ENCODE results near the gene FKBP3.

The FKBP3 gene

DNA sequence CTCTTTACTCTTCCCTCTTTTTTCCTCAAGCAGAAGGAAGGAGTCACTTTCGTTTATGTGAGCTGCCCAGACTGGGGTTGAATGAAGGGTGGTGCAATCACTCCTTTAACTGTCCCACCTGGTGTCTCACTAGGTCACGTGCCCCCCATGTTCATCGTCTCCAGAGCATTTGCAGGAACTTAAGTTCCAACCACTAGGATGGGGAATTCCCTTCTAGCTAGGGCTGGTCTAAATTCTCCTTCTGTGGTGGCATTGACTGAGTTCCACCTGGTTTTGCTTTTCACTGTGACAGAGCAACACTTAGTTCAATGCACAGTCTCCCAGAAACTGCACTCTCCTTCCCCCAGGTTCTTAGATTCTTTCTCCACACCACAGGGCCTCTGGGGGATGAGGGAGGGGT is 10.9 kb upstream of the FKBP3 start:
- no peak for TF ChIP-seq TCF12 (IDR thresholded peaks at IDR 0.05; ENCODE audit: low read depth)
- no peak for TF ChIP-seq CEBPB (IDR thresholded peaks at IDR 0.05)
- TF ChIP-seq, protein P1, sequence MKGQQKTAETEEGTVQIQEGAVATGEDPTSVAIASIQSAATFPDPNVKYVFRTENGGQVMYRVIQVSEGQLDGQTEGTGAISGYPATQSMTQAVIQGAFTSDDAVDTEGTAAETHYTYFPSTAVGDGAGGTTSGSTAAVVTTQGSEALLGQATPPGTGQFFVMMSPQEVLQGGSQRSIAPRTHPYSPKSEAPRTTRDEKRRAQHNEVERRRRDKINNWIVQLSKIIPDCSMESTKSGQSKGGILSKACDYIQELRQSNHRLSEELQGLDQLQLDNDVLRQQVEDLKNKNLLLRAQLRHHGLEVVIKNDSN (IDR thresholded peaks at IDR 0.05): no peak
- no peak for TF ChIP-seq EGR1 (IDR thresholded peaks at IDR 0.05)
- TF ChIP-seq RAD21 (IDR thresholded peaks at IDR 0.05; ENCODE audit: low read depth): no peak
- TF ChIP-seq CREB1 (IDR thresholded peaks at IDR 0.05; ENCODE audit: low read depth): no peak
- TF ChIP-seq TEAD4 (IDR thresholded peaks at IDR 0.05): no peak
- no peak for TF ChIP-seq EP300 (IDR thresholded peaks at IDR 0.05; ENCODE audit: borderline replicate concordance)
- TF ChIP-seq MAX (IDR thresholded peaks at IDR 0.05): no peak
- no peak for TF ChIP-seq ZBTB7A (IDR thresholded peaks at IDR 0.05; ENCODE audit: low read depth)
- no peak for TF ChIP-seq YY1 (IDR thresholded peaks at IDR 0.05; ENCODE audit: low read depth)
- TF ChIP-seq REST (IDR thresholded peaks at IDR 0.05; ENCODE audit: low read depth): no peak
- no peak for TF ChIP-seq NFIC (IDR thresholded peaks at IDR 0.05)
- TF ChIP-seq TAF1 (IDR thresholded peaks at IDR 0.05; ENCODE audit: low read depth): no peak
- TF ChIP-seq FOXM1 (IDR thresholded peaks at IDR 0.05; ENCODE audit: borderline replicate concordance, low read depth): no peak

DNA sequence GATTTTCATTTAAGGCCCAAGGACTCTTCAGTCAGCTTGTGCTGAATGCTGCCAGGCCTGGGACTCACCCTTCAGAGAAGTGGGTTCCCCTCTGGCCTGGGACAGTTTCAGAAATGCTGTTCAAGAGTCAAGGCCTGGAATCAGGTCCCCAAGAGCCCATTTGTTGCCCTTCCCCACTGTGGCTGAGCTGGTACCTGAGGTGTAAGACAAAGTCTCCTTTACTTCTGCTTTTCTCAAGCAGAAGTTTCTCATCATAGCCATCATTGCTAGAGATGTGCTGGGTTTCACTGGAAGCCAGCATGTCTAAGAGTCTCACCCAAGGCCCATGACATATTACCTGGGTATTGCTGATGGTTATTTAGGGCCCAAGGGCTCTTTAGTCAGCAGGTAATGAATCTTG is 10.4 kb upstream of the FKBP3 start:
- no peak for TF ChIP-seq CREB1 (IDR thresholded peaks at IDR 0.05; ENCODE audit: low read depth)
- TF ChIP-seq YY1 (IDR thresholded peaks at IDR 0.05; ENCODE audit: low read depth): no peak
- no peak for TF ChIP-seq ZBTB7A (IDR thresholded peaks at IDR 0.05; ENCODE audit: low read depth)
- TF ChIP-seq, protein P1 (IDR thresholded peaks at IDR 0.05): no peak
- TF ChIP-seq EGR1 (IDR thresholded peaks at IDR 0.05): no peak
- no peak for TF ChIP-seq TCF12 (IDR thresholded peaks at IDR 0.05; ENCODE audit: low read depth)
- TF ChIP-seq MAX (IDR thresholded peaks at IDR 0.05): no peak
- no peak for TF ChIP-seq TAF1 (IDR thresholded peaks at IDR 0.05; ENCODE audit: low read depth)
- no peak for TF ChIP-seq CEBPB (IDR thresholded peaks at IDR 0.05)
- TF ChIP-seq FOXM1 (IDR thresholded peaks at IDR 0.05; ENCODE audit: borderline replicate concordance, low read depth): no peak
- no peak for TF ChIP-seq NFIC (IDR thresholded peaks at IDR 0.05)
- TF ChIP-seq TEAD4 (IDR thresholded peaks at IDR 0.05): no peak
- TF ChIP-seq REST (IDR thresholded peaks at IDR 0.05; ENCODE audit: low read depth): no peak
- no peak for TF ChIP-seq RAD21 (IDR thresholded peaks at IDR 0.05; ENCODE audit: low read depth)
- no peak for TF ChIP-seq EP300 (IDR thresholded peaks at IDR 0.05; ENCODE audit: borderline replicate concordance)

DNA sequence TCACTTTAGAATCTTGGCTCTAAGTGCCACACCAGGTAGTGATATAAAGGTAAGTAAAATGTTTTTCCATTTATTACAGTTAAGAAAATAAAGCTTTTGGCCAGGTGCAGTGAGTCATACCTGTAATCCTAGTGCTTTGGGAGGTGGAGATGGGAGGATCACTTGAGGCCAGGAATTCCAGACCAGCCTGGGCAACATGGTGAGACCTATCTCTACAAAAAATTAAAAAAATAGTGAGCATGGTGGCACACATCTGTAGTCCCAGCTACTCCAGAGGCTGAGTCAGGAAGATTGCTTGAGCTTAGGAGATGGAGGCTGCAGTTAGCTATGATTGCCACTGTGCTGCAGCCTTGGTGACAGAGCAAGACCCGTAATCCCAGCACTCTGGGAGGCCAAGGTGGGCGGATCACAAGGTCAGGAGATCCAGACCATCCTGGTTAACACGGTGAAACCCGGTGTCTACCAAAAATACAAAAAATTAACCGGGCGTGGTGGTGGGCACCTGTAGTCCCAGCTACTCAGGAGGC is 6.4 kb upstream of the FKBP3 start:
- TF ChIP-seq, protein P1 (IDR thresholded peaks at IDR 0.05): no peak
- TF ChIP-seq FOXM1 (IDR thresholded peaks at IDR 0.05; ENCODE audit: borderline replicate concordance, low read depth) (no peak), MAX (IDR thresholded peaks at IDR 0.05) (no peak)

DNA sequence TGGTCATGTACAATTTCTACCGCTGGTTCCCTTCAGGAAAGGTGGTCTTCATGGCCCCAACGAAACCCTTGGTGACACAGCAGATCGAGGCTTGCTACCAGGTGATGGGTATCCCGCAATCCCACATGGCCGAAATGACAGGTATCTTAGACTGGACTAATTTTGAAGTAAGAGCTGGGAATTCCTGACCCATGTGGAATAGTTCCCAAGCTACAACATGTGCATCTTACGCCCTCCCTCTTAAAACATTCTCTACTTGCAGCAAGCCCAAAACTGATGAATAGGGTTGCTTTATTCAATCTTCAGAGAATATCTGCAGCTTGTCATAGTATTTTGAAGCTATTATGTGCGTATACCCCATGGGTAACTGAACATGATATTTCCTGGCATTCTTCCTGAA is 2.1 kb upstream of the FKBP3 start:
- no peak for TF ChIP-seq CEBPB (IDR thresholded peaks at IDR 0.05)
- TF ChIP-seq REST (IDR thresholded peaks at IDR 0.05; ENCODE audit: low read depth): no peak
- TF ChIP-seq FOXM1 (IDR thresholded peaks at IDR 0.05; ENCODE audit: borderline replicate concordance, low read depth): no peak
- TF ChIP-seq, protein P1 (IDR thresholded peaks at IDR 0.05): no peak
- TF ChIP-seq NFIC (IDR thresholded peaks at IDR 0.05): no peak
- TF ChIP-seq MAX (IDR thresholded peaks at IDR 0.05): no peak
- TF ChIP-seq ZBTB7A (IDR thresholded peaks at IDR 0.05; ENCODE audit: low read depth): no peak
- TF ChIP-seq TCF12 (IDR thresholded peaks at IDR 0.05; ENCODE audit: low read depth): no peak
- TF ChIP-seq YY1 (IDR thresholded peaks at IDR 0.05; ENCODE audit: low read depth): no peak
- TF ChIP-seq RAD21 (IDR thresholded peaks at IDR 0.05; ENCODE audit: low read depth): no peak
- TF ChIP-seq EGR1 (IDR thresholded peaks at IDR 0.05): no peak
- no peak for TF ChIP-seq EP300 (IDR thresholded peaks at IDR 0.05; ENCODE audit: borderline replicate concordance)
- no peak for TF ChIP-seq CREB1 (IDR thresholded peaks at IDR 0.05; ENCODE audit: low read depth)
- TF ChIP-seq TAF1 (IDR thresholded peaks at IDR 0.05; ENCODE audit: low read depth): no peak
- no peak for TF ChIP-seq TEAD4 (IDR thresholded peaks at IDR 0.05)

All from Ishikawa (cell line).